Kidney glomerular epithelial cell (primary cell): Measurements from ENCODE around the gene PSMC3.

ENCODE experiments used
- DNase-seq: peaks from one replicate; lab custom pipeline; 2025; lab: John Stamatoyannopoulos, UW

The PSMC3 gene

GRCh38 chr11:47375546-47376085 is 50.6 kb downstream of the PSMC3 start:
- no peak for DNase-seq

DNA sequence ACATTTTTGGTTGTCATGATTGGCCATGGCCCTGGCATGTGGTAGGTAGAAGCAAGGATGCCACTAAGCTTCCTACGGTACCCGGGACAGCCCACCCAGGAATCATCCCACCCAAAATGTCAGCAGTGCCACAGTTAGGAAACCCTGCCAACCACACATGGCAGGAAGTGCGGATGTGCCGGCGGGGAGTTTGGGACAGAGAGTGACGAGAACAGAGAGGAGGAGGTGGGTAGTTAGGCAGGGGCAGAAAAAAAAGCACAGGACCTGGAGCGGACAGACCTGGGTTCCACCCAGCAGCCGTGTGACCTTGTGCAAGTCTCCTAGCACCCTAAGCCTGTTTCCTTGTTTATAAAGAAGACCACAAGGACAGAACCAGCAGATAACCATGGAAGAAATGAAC is 51.2 kb downstream of the PSMC3 start:
- DNase-seq: no peak

GRCh38 chr11:47374720-47375019 is 51.6 kb downstream of the PSMC3 start:
- DNase-seq: no peak

DNA sequence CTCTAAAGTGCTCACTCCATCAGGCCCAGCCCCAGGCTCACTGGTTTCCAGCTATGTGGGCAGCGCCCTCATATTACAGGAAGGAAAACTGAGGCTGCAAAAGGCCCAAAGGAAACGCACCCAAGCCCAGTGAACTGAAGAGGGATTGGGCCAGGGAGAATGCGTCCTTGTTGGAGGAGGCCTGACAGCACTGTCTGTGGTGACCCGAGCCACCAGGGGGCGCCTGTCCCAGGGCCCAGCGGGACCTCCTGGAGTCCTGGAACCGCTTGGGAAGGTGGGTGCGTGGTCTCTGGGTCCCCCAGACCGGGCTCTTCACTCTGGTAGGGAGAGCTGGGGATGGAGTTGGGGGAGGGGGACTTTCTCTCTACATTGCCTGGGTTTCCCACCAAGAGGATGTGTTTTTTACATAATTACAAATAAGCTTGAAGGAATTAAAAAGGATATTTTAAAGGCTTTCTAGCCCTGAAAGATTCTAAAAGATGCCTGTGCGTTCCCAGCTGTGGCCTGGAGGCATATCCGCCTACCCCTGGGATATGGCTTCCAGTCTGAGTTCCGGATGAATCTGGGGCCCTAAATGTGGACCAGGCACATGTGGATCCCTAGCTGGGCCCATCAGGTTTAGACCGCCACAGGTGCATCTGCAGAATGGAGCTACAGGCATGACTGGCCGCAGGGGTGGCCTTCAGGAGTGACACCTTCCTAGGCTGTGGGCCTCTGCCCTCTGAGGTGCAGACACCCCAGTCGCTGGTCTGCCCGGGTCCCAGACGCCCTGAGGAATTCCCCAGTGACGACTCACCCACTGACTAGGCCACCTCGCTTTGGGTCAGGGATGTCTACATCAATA is 52.1 kb downstream of the PSMC3 start:
- DNase-seq: peak; percentile 54

DNA sequence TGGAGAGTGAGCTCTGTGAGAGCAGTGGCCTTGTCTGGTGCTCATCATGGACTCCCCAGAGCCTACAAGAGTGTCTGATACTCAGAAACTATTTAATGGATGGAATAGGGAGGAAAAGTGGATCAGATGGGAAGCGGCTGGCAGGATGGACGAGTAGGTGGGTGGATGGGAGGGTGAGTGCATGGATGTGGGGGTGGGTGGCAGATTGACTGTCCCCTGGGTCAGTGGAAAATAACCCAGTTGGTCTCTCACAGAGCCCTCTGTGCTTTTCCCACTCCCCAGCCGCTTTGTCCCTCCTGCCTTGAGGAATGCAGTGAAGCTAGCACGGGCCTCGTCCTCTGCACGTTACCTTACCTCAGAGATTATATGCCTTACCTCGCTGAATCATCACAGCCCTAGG is 53.8 kb downstream of the PSMC3 start:
- DNase-seq: no peak

- DNase-seq: no peak
Observed at GRCh38 chr11:47369676-47370075, 56.6 kb downstream of the PSMC3 start.
